B cell (primary cell): ENCODE data around the gene FEM1C. TPM values are rescaled to one million over a fixed set of nuclear protein-coding genes. Genes with fewer than 3 reads are reported as not detected.
"Not testable (repeated sequence)": the region's sequence is repeated elsewhere in the genome, so short reads cannot be mapped to it uniquely, and the experiment has no call there.

Experiments used
- ATAC-seq: fragments of 200-7000 bp; cut with Tn5 transposase; one replicate; pipeline ENCODE4 v1.10.0; 2021; ENCODE audit warnings: low read depth, mild to moderate bottlenecking, moderate number of reproducible peaks, moderate library complexity
- CTCF ChIA-PET: fragments of 350-600 bp; sonication (Branson Sonifier 250); formaldehyde crosslinking; loops from one replicate; lab custom pipeline; 2021; ENCODE audit warnings: antibody characterized with exemption, inconsistent platforms; lab: Charles Lee
- POLR2A ChIA-PET: fragments of 350-600 bp; sonication (Branson Sonifier 250); formaldehyde crosslinking; loops from one replicate; lab custom pipeline; 2021; ENCODE audit warnings: antibody characterized with exemption; lab: Charles Lee
- DNase-seq: peaks from one replicate; pipeline ENCODE4 v3.0.0; 2013
- H2AFZ ChIP-seq: 2 replicates; pipeline ENCODE4 v1.6.1; 2012; ENCODE audit warnings: mild to moderate bottlenecking, low read depth, low read length; ENCODE audit not compliant: insufficient read depth, poor library complexity, severe bottlenecking
- H3K27ac ChIP-seq, 2 donors: 1 replicate in 1 of 2; 2 replicates in 1 of 2; pipeline ENCODE4 v1.5.1; 2012 to 2013; ENCODE audit warnings: low read length in 2 of 2, mild to moderate bottlenecking in 2 of 2, moderate library complexity in 1 of 2
- H3K27me3 ChIP-seq, 4 experiments: fragments of 200-600 bp in 1 of 4; sonication (generic) in 1 of 4; replicated peaks in 1 of 4; 1 replicate in 2 of 4; 2 replicates in 2 of 4; pipeline versions ENCODE4 v1.6.1 to v1.7.0; 2013 to 2016; ENCODE audit warnings: low read length in 3 of 4, mild to moderate bottlenecking in 2 of 4, mixed read lengths in 1 of 4, moderate library complexity in 1 of 4; ENCODE audit not compliant: insufficient read depth in 4 of 4, control insufficient read depth in 3 of 4; ENCODE audit errors: control extremely low read depth in 1 of 4
- H3K36me3 ChIP-seq, 2 experiments: replicated peaks in 1 of 2; 1 replicate in 1 of 2; 2 replicates in 1 of 2; pipeline versions ENCODE4 v1.6.1 to v1.7.1; 2013; ENCODE audit warnings: low read length in 1 of 2; ENCODE audit not compliant: insufficient read depth in 2 of 2, control insufficient read depth in 1 of 2; ENCODE audit errors: control extremely low read depth in 1 of 2, extremely low read depth in 1 of 2
- H3K4me1 ChIP-seq, 2 donors: fragments of 200-600 bp in 1 of 2; sonication (generic) in 1 of 2; 1 replicate in 1 of 2; 2 replicates in 1 of 2; pipeline versions ENCODE4 v1.5.1 to v1.6.1; 2013 to 2017; ENCODE audit warnings: low read length in 2 of 2; ENCODE audit not compliant: control insufficient read depth in 2 of 2, insufficient read depth in 2 of 2
- H3K4me2 ChIP-seq: replicated peaks from 2 replicates; pipeline ENCODE3; 2012; ENCODE audit warnings: mild to moderate bottlenecking, low read depth, low read length; ENCODE audit not compliant: poor library complexity, severe bottlenecking
- H3K4me3 ChIP-seq, 5 experiments: fragments of 200-600 bp in 1 of 5; sonication (generic) in 1 of 5; 1 replicate in 3 of 5; 2 replicates in 2 of 5; pipeline versions ENCODE4 v1.5.1 to v1.7.0; 2011 to 2016; ENCODE audit warnings: low read length in 4 of 5, mild to moderate bottlenecking in 4 of 5, low read depth in 2 of 5, control low read depth in 1 of 5, moderate library complexity in 1 of 5; ENCODE audit not compliant: insufficient read depth in 1 of 5; ENCODE audit errors: control extremely low read depth in 1 of 5, extremely low read depth in 1 of 5
- H3K79me2 ChIP-seq: fragments of 200-600 bp; sonication (generic); one replicate; pipeline ENCODE4 v1.6.0; 2016; ENCODE audit warnings: low read length; ENCODE audit not compliant: control insufficient read depth, insufficient read depth
- H3K9ac ChIP-seq: fragments of 200-600 bp; sonication (generic); 2 replicates; pipeline ENCODE4 v1.6.1; 2017; ENCODE audit warnings: mild to moderate bottlenecking, low read length, moderate library complexity
- H3K9me3 ChIP-seq, 3 donors: one replicate each; pipeline versions ENCODE4 v1.6.1 to v1.7.1; 2013; ENCODE audit warnings: low read length in 2 of 3; ENCODE audit not compliant: control insufficient read depth in 2 of 3, insufficient read depth in 1 of 3; ENCODE audit errors: control extremely low read depth in 1 of 3
- H4K20me1 ChIP-seq: 2 replicates; pipeline ENCODE4 v1.6.0; 2012; ENCODE audit warnings: mild to moderate bottlenecking, low read length; ENCODE audit not compliant: insufficient read depth, control insufficient read depth, poor library complexity, severe bottlenecking
- H3K27ac Mint-ChIP-seq: one replicate; pipeline ENCODE4 v1.8.0; 2021; ENCODE audit warnings: mixed read lengths
- H3K27me3 Mint-ChIP-seq: one replicate; pipeline ENCODE4 v1.8.0; 2021; ENCODE audit warnings: mixed read lengths
- H3K4me1 Mint-ChIP-seq: one replicate; pipeline ENCODE4 v1.8.0; 2021; ENCODE audit warnings: mixed read lengths
- H3K4me3 Mint-ChIP-seq: one replicate; pipeline ENCODE4 v1.8.0; 2021; ENCODE audit warnings: mixed read lengths
- H3K9me3 Mint-ChIP-seq: one replicate; pipeline ENCODE4 v1.8.0; 2022; ENCODE audit warnings: mixed read lengths; ENCODE audit not compliant: insufficient read depth
- CTCF ChIP-seq: fragments of 200-600 bp; IDR thresholded peaks from one replicate; pipeline ENCODE4 v1.8.0; 2022; ENCODE audit warnings: antibody characterized with exemption, mild to moderate bottlenecking
- EZH2 ChIP-seq: IDR thresholded peaks from 2 replicates; pipeline ENCODE4 v1.6.1; 2012; ENCODE audit warnings: borderline replicate concordance, low read depth, mild to moderate bottlenecking, moderate library complexity, low read length; ENCODE audit not compliant: insufficient read depth, poor library complexity, severe bottlenecking
- WGBS: methylation state at CpG from one replicate; pipeline ENCODE4 v1.1.5; 2013; ENCODE audit warnings: missing lambda C conversion rate; ENCODE audit not compliant: insufficient coverage; 5-methylcytosine and 5-hydroxymethylcytosine counted together
- intact Hi-C: fragments of 100-400 bp; cut with micrococcal nuclease; formaldehyde crosslinking; loops from one replicate; pipeline ENCODE4 v1.10.0; 2022
- polyA plus RNA-seq: library from polyadenylated mRNA; depleted of rRNA; stranded (reverse); fragments of >200 nt; gene quantifications from 2 replicates; pipeline ENCODE4 v1.2.3, GENCODE V29; 2012
- total RNA-seq, 2 donors: library from RNA; stranded (reverse); fragments of 120-200 nt in 1 of 2; gene quantifications; 1 replicate in 1 of 2; 2 replicates in 1 of 2; pipeline versions ENCODE4 v1.2.3 to v1.2.4, GENCODE V29; 2013 to 2022

FEM1C gene
- total and polyA plus RNA-seq, 2 donors (not counting 1 experiment from before 2014, with no cell fraction given), result 14.9 to 18.7 TPM

- no peaks in the 10 kb centered on the region for H3K9me3 Mint-ChIP-seq
- H3K4me3 Mint-ChIP-seq, result no peak overlapping the region
- intact Hi-C loops, result no loop called here
- Histone ChIP-seq H3K27me3 (no peaks in the 10 kb centered on the region), H3K9ac (no peak overlapping the region), H3K4me2 (no peak overlapping the region), H4K20me1 (no peaks in the 10 kb centered on the region), H3K27ac (no peak overlapping the region), H3K4me1 (no peaks in the 10 kb centered on the region), H3K4me3 (no peak overlapping the region), H3K79me2 (no peaks in the 10 kb centered on the region), H3K9me3 (no peaks in the 10 kb centered on the region), H3K36me3 (no peaks in the 10 kb centered on the region), H2AFZ (no peak overlapping the region)
- TF ChIP-seq EZH2 (no peak), CTCF (no peak)
- no peak overlapping the region for H3K27ac Mint-ChIP-seq
- no peak for DNase-seq
- H3K27me3 Mint-ChIP-seq, result peaks cover 8% of the 10 kb centered on the region
- peaks cover 7% of the 10 kb centered on the region for H3K4me1 Mint-ChIP-seq
- no peak for ATAC-seq
- POLR2A ChIA-PET, result no interaction called here
- CTCF ChIA-PET, result no interaction called here
- WGBS, result 64% methylated on average over 2 of the region's 4 CpGs
Observed at GRCh38 chr5:115480271-115480670, 64.3 kb downstream of the FEM1C start.

- H3K36me3 ChIP-seq, H3K4me3 ChIP-seq, H3K4me1 Mint-ChIP-seq, H3K9me3 ChIP-seq, H3K4me1 ChIP-seq, ATAC-seq, H3K9me3 Mint-ChIP-seq, H3K4me2 ChIP-seq, H3K9ac ChIP-seq, DNase-seq, CTCF ChIA-PET, H3K79me2 ChIP-seq, H3K27ac Mint-ChIP-seq, intact Hi-C loops, H4K20me1 ChIP-seq, H3K27ac ChIP-seq, H3K27me3 Mint-ChIP-seq, H3K27me3 ChIP-seq, H2AFZ ChIP-seq, H3K4me3 Mint-ChIP-seq, POLR2A ChIA-PET: not testable (repeated sequence)
- no CpG with 5 or more reads among the region's 2 CpGs for WGBS
Observed at GRCh38 chr5:115479166-115479873, 65.3 kb downstream of the FEM1C start.
